GM18951 (cell line): ENCODE measurements around the gene MAK.
"Not testable (repeated sequence)": the region's sequence is repeated elsewhere in the genome, so short reads cannot be mapped to it uniquely, and the experiment has no call there.

Experiments used
- POLR2A ChIP-seq: IDR thresholded peaks from 4 replicates; pipeline ENCODE4 v1.6.1; 2011; ENCODE audit warnings: mild to moderate bottlenecking; ENCODE audit not compliant: insufficient read length, insufficient read depth; ENCODE audit errors: extremely low read depth
- in situ Hi-C: fragments of 300-500 bp; cut with MboI; formaldehyde crosslinking; loops from one replicate; pipeline ENCODE4 v1.12.0; 2022; ENCODE audit warnings: low sequenced_read_pairs, mixed read lengths, inconsistent platforms; ENCODE audit not compliant: unreplicated experiment

MAK gene

DNA sequence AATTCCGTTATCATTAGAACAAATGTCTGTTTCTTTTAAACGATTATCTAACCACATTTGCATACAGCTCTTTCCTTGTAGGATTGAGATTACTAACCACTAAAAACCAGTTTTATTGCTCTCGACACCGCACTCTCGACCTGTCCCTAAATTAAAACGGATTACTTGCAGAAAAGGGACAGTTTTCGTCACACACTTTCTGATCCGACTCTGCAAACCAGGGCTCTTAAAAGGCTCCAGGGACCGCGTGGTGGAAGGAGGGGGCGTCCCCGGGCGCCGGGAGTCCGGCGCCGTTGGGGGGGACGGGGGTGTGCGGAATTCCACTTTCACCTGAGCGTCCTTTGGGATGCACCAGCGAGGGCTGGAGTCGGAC lies 731 bp downstream of the MAK start:
- in situ Hi-C loops, result no loop called here
- no peak for TF ChIP-seq POLR2A

DNA sequence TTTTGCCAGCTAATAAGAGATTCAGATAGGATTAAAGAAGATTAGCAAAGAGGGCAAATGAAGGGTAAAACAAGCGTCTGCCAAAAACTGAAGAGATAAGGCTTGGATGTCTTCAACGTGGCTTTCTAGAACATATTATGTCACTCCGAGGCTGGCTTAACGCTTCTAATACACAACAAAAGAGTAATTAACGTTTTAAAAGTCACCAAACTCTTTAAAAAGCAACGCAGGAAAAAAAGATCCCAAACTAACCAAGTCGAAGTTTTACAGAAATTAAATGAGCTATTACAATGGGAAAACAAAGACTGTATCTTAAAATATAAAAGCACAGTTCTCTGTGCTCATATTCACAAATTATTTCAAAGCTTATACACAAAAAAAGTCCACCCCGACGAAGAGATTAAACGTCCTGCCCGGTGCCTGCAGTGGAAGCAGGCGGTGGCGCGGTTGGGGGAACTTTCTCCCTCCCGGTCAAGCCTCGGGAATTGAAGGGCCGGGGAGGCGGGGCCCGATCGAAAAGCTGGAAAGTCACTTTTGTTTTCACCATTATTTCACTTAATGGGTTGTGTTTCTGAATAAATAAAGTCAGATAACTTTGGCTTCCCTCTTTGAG lies 1.2 kb downstream of the MAK start:
- in situ Hi-C loops, result no loop called here

DNA sequence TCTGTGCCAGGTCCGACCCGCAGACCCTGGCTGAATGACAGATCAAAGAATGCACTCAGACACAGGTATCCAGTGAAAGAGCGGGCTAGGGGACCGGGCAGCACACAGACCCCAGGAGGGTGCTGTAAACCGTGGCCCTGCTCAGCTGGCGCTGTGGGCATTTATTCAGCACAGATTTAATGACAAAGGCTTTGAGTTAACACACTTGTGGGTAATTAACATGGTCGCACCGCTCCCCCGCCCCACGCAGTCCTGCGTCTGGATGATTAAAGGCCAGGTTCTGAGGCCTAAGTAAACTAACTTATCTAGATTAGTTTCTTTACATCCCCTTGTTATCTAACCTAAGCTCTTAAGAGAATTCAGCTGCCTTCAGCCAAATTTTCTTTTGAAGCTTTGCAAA lies 3.5 kb downstream of the MAK start:
- in situ Hi-C loops, result no loop called here
- TF ChIP-seq POLR2A, result no peak

More for the DNA sequence above, 1.2 kb downstream of the MAK start:
- no peak for TF ChIP-seq POLR2A

DNA sequence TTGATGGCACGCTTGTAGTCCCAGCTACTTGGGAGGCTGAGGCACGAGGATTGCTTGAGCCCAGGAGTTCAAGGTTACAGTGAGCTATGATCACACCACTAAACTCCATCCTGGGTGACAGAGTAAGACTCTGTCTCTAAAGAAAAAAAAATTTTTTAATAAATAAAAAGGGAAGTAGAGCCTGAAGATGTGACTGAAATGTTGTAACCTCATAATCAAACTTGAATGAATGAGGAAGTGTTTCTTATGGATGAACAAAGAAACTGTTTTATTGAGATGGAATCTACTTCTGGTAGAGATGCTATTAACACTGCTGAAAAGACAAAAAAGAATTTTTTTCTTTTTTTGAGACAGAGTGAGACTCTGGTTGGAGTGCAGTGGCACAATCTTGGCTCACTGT lies 6.7 kb downstream of the MAK start:
- no peak for TF ChIP-seq POLR2A
- in situ Hi-C loops, result no loop called here

DNA sequence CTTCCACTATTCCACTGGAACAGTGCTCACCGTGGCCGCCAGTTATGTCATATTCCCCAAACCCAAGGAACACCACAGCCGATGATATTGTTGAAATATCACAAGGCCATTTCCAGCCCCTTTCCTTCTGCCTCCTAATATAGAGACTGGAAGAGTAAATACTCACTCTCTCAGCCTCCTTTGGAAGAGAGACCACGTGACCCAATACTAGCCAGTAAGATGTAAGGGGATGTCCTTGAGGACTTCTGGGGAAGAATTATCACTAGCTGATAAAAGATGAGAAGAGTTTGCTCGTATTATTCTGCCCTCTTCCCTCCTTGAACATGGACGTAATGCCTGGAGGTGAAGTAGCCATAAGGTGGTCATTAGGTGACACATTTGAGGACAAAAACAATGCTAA lies 13.5 kb downstream of the MAK start:
- no peak for TF ChIP-seq POLR2A
- in situ Hi-C loops, result no loop called here

DNA sequence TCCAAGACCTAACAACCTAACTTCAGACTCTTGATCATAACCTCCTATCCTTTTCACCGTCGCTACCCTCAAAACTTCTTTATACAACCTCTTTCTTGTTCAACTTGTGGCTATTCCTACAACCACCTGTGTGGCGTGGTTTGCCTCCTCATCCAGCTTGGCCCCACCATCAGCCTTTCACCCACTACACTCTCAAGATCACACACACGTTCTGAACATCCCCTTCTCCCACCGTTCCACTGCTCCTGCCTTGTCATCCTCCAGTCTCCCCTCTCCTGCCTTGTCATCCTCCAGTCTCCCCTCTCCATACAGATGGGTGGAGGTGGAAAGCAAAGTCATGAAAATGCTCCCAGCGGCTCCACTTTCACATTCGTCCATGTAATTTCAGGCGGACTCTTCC lies 14.0 kb downstream of the MAK start:
- in situ Hi-C loops, result no loop called here
- TF ChIP-seq POLR2A, result no peak

DNA sequence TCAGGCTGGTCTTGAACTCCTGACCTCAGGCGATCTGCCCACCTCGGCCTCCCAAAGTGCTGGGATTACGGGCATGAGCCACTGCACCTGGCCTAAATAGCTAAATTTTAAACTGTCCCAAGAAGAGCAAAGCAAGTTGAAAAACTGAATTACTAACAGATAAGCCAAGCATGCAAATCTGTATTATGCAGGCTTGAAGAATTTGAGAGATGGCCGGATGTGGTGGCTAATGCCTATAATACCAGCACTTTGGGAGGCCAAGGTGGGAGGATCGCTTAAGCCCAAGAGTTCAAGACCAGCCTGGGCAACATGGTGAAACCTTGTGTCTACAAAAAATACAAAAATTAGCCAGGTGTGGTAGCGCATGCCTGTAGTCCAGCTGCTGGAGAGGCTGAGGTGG lies 24.2 kb downstream of the MAK start:
- in situ Hi-C loops, result not testable (repeated sequence)

DNA sequence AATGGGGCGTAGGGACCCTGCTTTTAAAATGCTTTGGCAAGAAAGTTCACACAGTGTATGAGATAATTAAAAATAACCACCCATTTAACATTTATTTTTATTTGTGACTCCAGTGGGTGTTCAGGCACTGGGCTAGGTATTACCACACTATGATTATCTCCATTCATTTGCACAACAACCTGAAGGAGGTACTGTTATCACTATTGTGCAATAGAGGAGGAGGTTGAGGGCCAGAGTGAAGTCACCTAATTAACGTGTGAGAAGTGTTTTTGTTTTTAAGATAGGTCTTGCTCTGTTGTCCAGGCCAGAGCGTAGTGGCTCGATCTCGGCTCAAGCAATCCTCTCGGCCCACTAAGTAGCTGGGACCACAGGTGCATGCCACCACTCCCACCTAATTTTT lies 29.2 kb downstream of the MAK start:
- TF ChIP-seq POLR2A, result no peak
- in situ Hi-C loops, result no loop called here

DNA sequence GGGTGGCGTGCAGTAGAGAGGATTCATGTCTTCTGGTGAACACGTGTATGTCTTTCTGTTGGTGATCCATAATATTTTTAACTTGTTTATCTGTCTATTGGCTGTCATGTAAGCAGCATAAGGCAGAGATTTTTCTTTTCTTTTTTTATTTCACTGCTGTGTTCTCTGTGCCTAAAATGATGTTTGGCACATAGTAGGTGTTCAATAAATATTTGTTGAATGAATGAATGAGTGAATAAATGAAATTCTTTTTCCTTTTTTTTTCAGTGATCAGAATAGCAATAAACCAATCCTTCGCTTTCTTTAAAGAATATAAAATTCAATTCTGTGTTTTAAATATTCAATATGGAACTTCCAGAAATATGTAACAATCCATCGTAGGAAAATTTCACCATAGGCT lies 30.0 kb downstream of the MAK start:
- in situ Hi-C loops, result no loop called here
- TF ChIP-seq POLR2A, result no peak

DNA sequence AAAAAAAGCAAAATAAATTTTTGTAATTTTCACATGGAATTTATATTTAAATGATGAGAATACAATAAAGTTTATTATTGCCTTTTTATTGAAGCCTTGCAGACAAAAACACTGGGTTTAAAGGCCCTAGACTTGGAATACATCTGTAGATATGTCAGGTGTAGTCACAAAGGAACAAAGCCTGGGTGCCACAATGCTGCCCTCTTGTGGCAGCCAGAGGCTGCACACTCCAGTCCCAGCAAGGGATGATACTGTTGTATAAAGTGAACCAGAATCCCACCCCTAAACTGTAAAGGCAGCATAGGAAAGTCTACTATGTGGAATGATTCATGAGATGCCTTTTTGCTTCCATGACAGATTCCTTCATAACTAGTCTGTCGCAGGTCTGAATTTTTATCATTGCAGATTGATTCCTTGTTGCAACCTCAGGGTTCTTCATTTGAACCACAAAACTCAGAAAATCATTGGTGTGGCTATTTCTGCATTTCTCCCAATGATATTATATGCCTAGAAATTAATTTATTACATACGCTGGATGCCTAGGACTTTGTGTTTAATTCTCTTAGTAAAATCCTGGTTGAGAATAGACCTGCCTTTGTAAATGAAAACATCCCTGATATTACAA lies 37.0 kb downstream of the MAK start:
- in situ Hi-C loops, result no loop called here

DNA sequence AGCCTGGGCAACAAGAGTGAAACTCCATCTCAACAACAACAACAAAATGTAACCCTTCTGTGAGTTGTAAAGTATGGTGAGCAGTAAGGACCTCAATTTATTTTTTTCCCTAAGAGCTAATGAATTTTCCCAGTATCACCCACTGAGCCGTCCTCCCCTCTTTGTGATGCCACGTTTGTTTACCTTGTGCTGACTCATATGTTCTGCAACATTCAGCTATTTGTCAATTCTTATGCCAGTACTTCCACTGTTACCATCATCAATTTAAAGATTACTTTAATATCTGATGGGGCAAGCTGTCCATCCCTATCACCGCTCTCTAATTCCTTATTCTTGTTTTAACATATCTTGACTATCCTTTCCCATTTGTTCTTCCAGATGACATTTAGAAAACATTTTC lies 37.5 kb downstream of the MAK start:
- no peak for TF ChIP-seq POLR2A
- in situ Hi-C loops, result no loop called here

More for the DNA sequence above, 37.0 kb downstream of the MAK start:
- no peak for TF ChIP-seq POLR2A

DNA sequence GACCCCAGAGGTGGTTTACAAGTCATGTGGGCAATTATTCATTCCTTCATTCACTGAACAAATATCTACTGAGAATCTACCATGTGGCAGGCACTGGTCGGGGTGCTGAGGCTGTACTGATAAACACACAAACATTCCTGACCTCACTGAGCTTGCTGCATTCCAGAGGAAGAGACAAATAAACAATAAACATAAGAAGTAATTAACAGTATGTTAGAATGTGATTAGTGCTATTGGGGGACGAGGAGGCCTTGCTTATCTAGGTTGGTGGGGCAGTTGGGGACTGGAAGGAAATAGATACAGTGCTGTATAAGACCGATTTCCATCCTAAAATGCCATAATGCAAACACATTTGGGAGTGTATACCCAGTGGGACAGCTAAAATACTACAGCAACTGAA lies 44.1 kb downstream of the MAK start:
- TF ChIP-seq POLR2A, result no peak
- in situ Hi-C loops, result loop anchor here (10.0 kb wide), 2 partner anchors 279 to 309 kb away; no protein-coding TSS in a partner anchor

DNA sequence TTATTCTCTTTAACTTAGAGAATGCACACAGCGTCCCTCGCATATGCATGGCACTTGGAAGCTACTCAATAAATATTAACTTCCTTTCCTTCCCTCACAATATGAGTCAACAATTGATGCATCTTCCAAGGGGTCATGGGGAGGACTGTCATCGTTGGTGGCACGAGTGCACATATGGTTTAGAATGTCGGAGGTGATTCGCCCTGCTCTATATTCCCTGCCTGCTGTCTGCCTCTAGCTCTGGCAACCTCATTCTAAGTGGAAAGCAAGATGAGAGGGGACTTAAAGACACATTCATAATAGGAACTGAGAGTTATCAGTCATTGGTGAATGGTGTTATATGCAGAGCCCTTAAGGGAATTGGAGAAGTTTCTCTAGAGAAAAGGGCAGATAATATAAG lies 44.6 kb downstream of the MAK start:
- in situ Hi-C loops, result loop anchor here (10.0 kb wide), 2 partner anchors 279 to 309 kb away; no protein-coding TSS in a partner anchor
- TF ChIP-seq POLR2A, result no peak

DNA sequence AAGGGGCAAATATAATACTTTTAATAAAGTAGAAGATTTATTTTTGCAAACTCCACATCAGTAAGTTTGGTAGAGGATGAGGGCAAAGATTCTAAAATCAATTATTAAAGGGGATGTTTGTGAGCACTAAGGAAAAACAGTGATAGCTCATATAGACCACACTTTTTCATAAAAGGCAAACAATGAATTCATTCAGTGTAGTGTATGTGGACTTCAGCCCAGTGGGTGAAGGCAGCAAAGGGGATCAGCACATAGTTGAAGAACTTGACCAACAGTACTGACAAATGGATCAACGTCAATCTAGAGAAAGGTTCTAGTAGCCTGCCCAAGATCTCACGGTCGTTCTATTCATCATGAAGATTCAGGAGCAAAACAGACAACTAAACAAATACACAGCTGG lies 45.3 kb downstream of the MAK start:
- in situ Hi-C loops, result loop anchor here (10.0 kb wide), 2 partner anchors 278 to 308 kb away; no protein-coding TSS in a partner anchor
- no peak for TF ChIP-seq POLR2A

DNA sequence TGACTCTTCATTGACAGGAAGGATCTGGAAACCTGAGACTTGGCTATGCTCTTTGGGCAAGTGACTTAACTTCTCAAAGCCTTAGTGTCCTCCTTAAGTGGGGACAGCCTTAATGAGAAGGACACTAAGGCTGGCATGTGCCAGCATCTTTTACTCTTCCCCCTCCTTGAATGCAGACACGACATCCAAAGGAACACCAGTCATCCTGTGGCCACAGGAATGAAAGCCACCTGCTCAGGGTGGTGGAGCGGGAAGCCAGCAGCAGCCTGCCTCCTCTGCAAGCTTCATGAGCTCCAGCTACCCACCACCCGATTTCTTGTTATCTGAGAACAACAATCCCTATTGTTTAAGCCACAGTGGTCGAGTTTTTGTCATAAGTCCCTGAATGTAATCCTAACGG lies 46.2 kb downstream of the MAK start:
- TF ChIP-seq POLR2A, result no peak
- in situ Hi-C loops, result loop anchor here (10.0 kb wide), 2 partner anchors 277 to 307 kb away; no protein-coding TSS in a partner anchor

DNA sequence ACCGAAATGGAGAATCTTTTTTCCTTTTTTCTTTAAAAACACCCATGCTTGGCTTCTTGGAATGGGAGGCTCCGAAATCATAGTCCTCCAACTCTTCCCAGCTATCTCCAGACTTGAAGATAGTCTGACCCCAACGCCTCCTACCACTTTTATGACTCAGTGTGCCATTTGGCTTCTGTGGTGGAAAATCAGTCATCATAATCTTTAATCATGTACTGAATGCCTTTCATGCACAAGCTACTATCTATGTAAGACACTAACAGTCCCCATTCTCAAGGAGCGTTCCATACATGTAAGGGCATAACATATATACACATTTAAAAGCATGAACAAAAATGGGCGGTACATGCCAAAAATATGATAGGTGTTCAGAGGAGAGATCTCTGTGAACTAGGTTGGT lies 46.7 kb downstream of the MAK start:
- in situ Hi-C loops, result loop anchor here (10.0 kb wide), 2 partner anchors 277 to 307 kb away; no protein-coding TSS in a partner anchor
- no peak for TF ChIP-seq POLR2A
